HepG2 (cell line): ENCODE measurements around the gene PNKD. TPM values are rescaled to one million over a fixed set of nuclear protein-coding genes. Genes with fewer than 3 reads are reported as not detected.

Source experiments
- AGO1 ChIP-seq: fragments of 200-400 bp; formaldehyde crosslinking; IDR thresholded peaks from 2 replicates; pipeline ENCODE4 v1.6.1; 2017; ENCODE audit warnings: mild to moderate bottlenecking, low read depth, low read length, moderate library complexity; ENCODE audit not compliant: poor library complexity, severe bottlenecking
- MAFF ChIP-seq: IDR thresholded peaks from 2 replicates; pipeline ENCODE4 v1.6.1; 2011; ENCODE audit warnings: low read depth, low read length, improper control_type of control experiment
- NR1H2 ChIP-seq: sonication (generic); formaldehyde crosslinking; IDR thresholded peaks from 2 replicates; pipeline ENCODE4 v1.8.1; 2022; ENCODE audit warnings: low read depth, missing genetic modification reagents, borderline replicate concordance
- PAX8 ChIP-seq: sonication (generic); formaldehyde crosslinking; IDR thresholded peaks from 2 replicates; pipeline ENCODE4 v1.8.0; 2022; ENCODE audit warnings: mild to moderate bottlenecking, missing genetic modification reagents, borderline replicate concordance
- POLR2A ChIP-seq, 2 experiments: IDR thresholded peaks; 2 replicates each; pipeline ENCODE4 v1.6.1; 2011; ENCODE audit warnings: low read depth in 2 of 2, low read length in 2 of 2, mild to moderate bottlenecking in 1 of 2, moderate library complexity in 1 of 2; ENCODE audit not compliant: insufficient read depth in 1 of 2
- SATB2 ChIP-seq: sonication (generic); formaldehyde crosslinking; IDR thresholded peaks from 2 replicates; pipeline ENCODE4 v1.5.0; 2020; ENCODE audit warnings: missing genetic modification reagents
- SIX4 ChIP-seq: sonication (generic); formaldehyde crosslinking; IDR thresholded peaks from 2 replicates; pipeline ENCODE4 v1.4.0; 2020; ENCODE audit warnings: missing genetic modification reagents
- SMAD3 ChIP-seq: sonication (generic); formaldehyde crosslinking; IDR thresholded peaks from 2 replicates; pipeline ENCODE4 v1.4.0; 2020; ENCODE audit warnings: missing genetic modification reagents
- THAP11 ChIP-seq: IDR thresholded peaks from 2 replicates; pipeline ENCODE4 v1.6.1; 2016; ENCODE audit warnings: missing biosample characterization, missing genetic modification reagents
- TSC22D2 ChIP-seq: sonication (generic); formaldehyde crosslinking; IDR thresholded peaks from 2 replicates; pipeline ENCODE4 v1.5.1; 2020; ENCODE audit warnings: missing genetic modification reagents, mild to moderate bottlenecking, borderline replicate concordance
- ZBTB20 ChIP-seq: sonication (generic); formaldehyde crosslinking; IDR thresholded peaks from 2 replicates; pipeline ENCODE4 v1.8.1; 2023; ENCODE audit warnings: missing genetic modification reagents, low read depth, mild to moderate bottlenecking, borderline replicate concordance
- ZEB1 ChIP-seq: IDR thresholded peaks from 2 replicates; pipeline ENCODE4 v1.6.1; 2012; ENCODE audit warnings: mild to moderate bottlenecking, low read depth, inconsistent platforms; ENCODE audit not compliant: insufficient replicate concordance
- ZNF17 ChIP-seq: sonication (generic); formaldehyde crosslinking; IDR thresholded peaks from 2 replicates; pipeline ENCODE4 v1.5.0; 2020; ENCODE audit warnings: mild to moderate bottlenecking, missing genetic modification reagents
- ZNF224 ChIP-seq: sonication (generic); formaldehyde crosslinking; IDR thresholded peaks from 2 replicates; pipeline ENCODE4 v1.5.0; 2020; ENCODE audit warnings: mild to moderate bottlenecking, missing genetic modification reagents
- ZNF530 ChIP-seq: sonication (generic); formaldehyde crosslinking; IDR thresholded peaks from 2 replicates; pipeline ENCODE4 v1.5.0; 2020; ENCODE audit warnings: low read depth, mild to moderate bottlenecking, missing genetic modification reagents
- ZNF564 ChIP-seq: sonication (generic); formaldehyde crosslinking; IDR thresholded peaks from 2 replicates; pipeline ENCODE4 v1.8.1; 2023; ENCODE audit warnings: mild to moderate bottlenecking, missing genetic modification reagents
- ZNF577 ChIP-seq: sonication (generic); formaldehyde crosslinking; IDR thresholded peaks from 2 replicates; pipeline ENCODE4 v1.4.0; 2020; ENCODE audit warnings: mild to moderate bottlenecking, low read depth, missing genetic modification reagents, borderline replicate concordance
- ZNF737 ChIP-seq: sonication (generic); formaldehyde crosslinking; IDR thresholded peaks from 2 replicates; pipeline ENCODE4 v1.5.0; 2020; ENCODE audit warnings: missing genetic modification reagents, mild to moderate bottlenecking, borderline replicate concordance
- ZNF747 ChIP-seq: sonication (generic); formaldehyde crosslinking; IDR thresholded peaks from 2 replicates; pipeline ENCODE4 v1.8.1; 2023; ENCODE audit warnings: missing genetic modification reagents, mild to moderate bottlenecking, borderline replicate concordance
- ZNF749 ChIP-seq: sonication (generic); formaldehyde crosslinking; IDR thresholded peaks from 2 replicates; pipeline ENCODE4 v1.8.0; 2022; ENCODE audit warnings: mild to moderate bottlenecking, missing genetic modification reagents, moderate library complexity, borderline replicate concordance
- ZNF879 ChIP-seq: sonication (generic); formaldehyde crosslinking; IDR thresholded peaks from 2 replicates; pipeline ENCODE4 v1.8.1; 2023; ENCODE audit warnings: missing genetic modification reagents
- polyA plus RNA-seq, 8 experiments: library from polyadenylated mRNA; depleted of rRNA in 3 of 8; stranded (reverse) in 7 of 8; unstranded in 1 of 8; fragments of >200 nt; fragmentation: Illumina TruSeq in 4 of 8; extraction: Trizol in 4 of 8; gene quantifications; 2 replicates each; pipeline versions ENCODE4 v1.2.1 to v1.2.3, GENCODE V29; 2011 to 2016; ENCODE audit warnings: low read depth in 4 of 8, missing spikeins in 1 of 8, mixed read lengths in 1 of 8; ENCODE audit not compliant: insufficient read depth in 1 of 8
- total RNA-seq, 5 experiments: library from RNA; depleted of rRNA; stranded (reverse); fragments of >200 nt; fragmentation: Illumina TruSeq; extraction: Trizol; gene quantifications; 2 replicates each; pipeline ENCODE4 v1.2.3, GENCODE V29; 2016; ENCODE audit warnings: low read depth in 1 of 5
- TF ChIP-seq, protein P1 (sequence below): sonication (generic); formaldehyde crosslinking; IDR thresholded peaks from 2 replicates; pipeline ENCODE4 v1.4.0; 2020; ENCODE audit warnings: missing genetic modification reagents
- TF ChIP-seq, protein P2 (sequence below): sonication (generic); formaldehyde crosslinking; conservative IDR thresholded peaks from 2 replicates; pipeline ENCODE4 v1.8.0; 2022; ENCODE audit warnings: low read depth, missing genetic modification reagents
- TF ChIP-seq, protein P3 (sequence below): sonication (generic); formaldehyde crosslinking; IDR thresholded peaks from 2 replicates; pipeline ENCODE4 v1.4.0; 2020; ENCODE audit warnings: missing genetic modification reagents

PNKD gene
- total and polyA plus RNA-seq, 2 of the 13 experiments (the other 11 are each of a cell fraction or from before 2014, with no cell fraction given) = 55.9 to 80.4 TPM

DNA sequence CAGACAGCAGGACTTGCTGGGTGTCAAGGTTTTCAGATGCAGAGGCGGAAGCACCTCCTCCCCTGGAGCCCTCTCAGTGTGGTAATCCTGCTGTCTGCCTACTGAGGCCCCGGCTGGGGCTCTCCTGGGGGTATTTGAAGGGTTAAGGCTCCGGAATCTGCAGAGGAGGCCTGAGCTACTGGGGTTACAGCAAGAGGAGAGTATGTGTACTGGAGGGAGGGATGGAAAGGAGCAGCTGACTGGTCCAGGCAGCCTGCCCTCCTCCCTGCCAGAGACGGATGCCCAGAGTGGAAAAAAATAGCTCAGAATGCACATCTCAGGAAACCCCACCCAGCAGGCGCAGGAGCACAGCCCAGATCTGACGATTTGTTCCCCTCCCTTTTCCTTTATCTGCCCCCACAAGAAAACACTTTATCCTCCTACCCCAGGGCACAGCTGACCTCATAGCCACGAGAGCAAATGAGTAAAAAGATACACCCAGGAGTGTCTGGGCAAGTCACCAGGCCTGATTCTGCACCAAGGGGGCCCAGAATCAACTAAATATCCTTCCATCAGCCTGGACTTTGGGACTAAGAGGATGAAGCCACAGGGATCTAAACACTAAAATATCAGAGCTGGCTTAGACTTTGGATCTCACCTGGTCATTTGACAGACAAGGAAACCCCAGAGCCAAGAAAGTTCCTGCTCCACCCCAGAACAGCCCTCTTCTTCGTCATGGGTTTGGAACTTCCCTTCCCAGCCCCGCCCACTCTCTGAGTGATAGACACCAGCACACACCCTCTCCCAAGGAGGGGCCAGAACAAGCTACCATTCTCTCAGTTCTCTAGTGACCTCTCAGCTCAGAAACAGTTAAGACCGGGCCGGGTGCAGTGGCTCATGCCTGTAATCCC lies 16.5 kb downstream of the PNKD start (continued):
- TF ChIP-seq NR1H2 (no peak), ZNF17 (no peak), TSC22D2 (CRISPR knock-in tag) (no peak), ZEB1 (no peak), POLR2A (IDR thresholded peaks at IDR 0.05; ENCODE audit: insufficient read depth in 1 of 2, low read depth in 2 of 2, low read length in 2 of 2) (no peak; a peak in 1 of 4 replicates), ZNF564 (CRISPR knock-in tag) (no peak), AGO1 (no peak), ZNF879 (CRISPR knock-in tag) (no peak), SIX4 (CRISPR knock-in tag) (no peak), SATB2 (no peak), ZBTB20 (CRISPR knock-in tag) (no peak), ZNF577 (CRISPR knock-in tag) (no peak), ZNF530 (CRISPR knock-in tag) (no peak), PAX8 (CRISPR knock-in tag) (no peak), ZNF224 (CRISPR knock-in tag) (no peak), ZNF749 (CRISPR knock-in tag) (no peak), SMAD3 (CRISPR knock-in tag) (no peak), THAP11 (CRISPR knock-in tag) (no peak), MAFF (no peak), ZNF737 (CRISPR knock-in tag) (no peak), ZNF747 (CRISPR knock-in tag) (no peak; the same call in 1 of the 2 replicates)
- TF ChIP-seq, protein P1, sequence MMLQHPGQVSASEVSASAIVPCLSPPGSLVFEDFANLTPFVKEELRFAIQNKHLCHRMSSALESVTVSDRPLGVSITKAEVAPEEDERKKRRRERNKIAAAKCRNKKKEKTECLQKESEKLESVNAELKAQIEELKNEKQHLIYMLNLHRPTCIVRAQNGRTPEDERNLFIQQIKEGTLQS (CRISPR knock-in tag) = peak; percentile 64; the same call in 1 of the 2 replicates
- TF ChIP-seq, protein P2, sequence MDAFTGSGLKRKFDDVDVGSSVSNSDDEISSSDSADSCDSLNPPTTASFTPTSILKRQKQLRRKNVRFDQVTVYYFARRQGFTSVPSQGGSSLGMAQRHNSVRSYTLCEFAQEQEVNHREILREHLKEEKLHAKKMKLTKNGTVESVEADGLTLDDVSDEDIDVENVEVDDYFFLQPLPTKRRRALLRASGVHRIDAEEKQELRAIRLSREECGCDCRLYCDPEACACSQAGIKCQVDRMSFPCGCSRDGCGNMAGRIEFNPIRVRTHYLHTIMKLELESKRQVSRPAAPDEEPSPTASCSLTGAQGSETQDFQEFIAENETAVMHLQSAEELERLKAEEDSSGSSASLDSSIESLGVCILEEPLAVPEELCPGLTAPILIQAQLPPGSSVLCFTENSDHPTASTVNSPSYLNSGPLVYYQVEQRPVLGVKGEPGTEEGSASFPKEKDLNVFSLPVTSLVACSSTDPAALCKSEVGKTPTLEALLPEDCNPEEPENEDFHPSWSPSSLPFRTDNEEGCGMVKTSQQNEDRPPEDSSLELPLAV (CRISPR knock-in tag) = no peak
- TF ChIP-seq, protein P3, sequence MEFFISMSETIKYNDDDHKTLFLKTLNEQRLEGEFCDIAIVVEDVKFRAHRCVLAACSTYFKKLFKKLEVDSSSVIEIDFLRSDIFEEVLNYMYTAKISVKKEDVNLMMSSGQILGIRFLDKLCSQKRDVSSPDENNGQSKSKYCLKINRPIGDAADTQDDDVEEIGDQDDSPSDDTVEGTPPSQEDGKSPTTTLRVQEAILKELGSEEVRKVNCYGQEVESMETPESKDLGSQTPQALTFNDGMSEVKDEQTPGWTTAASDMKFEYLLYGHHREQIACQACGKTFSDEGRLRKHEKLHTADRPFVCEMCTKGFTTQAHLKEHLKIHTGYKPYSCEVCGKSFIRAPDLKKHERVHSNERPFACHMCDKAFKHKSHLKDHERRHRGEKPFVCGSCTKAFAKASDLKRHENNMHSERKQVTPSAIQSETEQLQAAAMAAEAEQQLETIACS (CRISPR knock-in tag) = no peak
